GM18526 (cell line): ENCODE results near the gene HSD17B12.

Source experiments
- POLR2A ChIP-seq: IDR thresholded peaks from 3 replicates; pipeline ENCODE4 v1.6.1; 2011; ENCODE audit not compliant: insufficient read length; ENCODE audit errors: extremely low read depth

The HSD17B12 gene

DNA sequence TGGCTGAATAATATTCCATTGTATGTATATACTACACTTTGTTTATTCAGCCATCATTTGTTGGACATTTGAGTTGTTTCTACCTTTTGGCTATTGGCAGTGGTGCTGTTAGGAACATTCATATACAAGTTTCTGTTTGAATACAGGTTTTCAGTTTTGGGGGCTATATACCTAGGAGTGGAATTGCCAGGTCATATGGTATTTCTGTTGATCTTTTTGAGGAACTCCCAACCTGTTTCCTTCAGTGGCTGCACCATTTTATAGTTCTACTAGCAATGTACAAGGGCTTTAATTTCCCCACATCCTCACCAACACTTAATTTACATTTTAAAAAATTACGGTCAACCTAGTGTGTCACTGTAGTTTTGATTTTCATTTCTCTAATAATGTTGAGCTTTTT is 54.6 kb downstream of the HSD17B12 start:
- TF ChIP-seq POLR2A: no peak

- no peak for TF ChIP-seq POLR2A
These were observed 55.4 kb downstream of the HSD17B12 start for GRCh38 chr11:43735961-43736360.

GRCh38 chr11:43736502-43737200 is 56.1 kb downstream of the HSD17B12 start:
- TF ChIP-seq POLR2A: no peak

DNA sequence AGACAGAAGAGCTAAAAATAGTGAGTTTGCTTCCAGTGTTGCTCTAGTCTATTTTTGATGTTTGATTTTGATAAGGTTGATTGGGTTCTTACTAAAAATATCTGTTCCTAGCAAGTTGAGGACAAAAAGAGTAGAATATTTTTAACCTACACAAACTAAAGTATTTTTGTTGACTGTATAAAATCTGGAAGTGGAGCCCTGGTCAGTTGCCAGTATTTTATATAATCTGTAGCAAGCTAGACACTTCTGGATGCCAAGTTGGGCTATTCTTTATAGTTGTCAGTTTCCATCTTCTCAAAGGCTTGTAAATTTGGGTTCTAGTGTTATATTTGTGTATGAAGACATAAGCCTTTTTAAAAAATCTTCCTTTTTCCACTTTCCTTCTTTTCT is 56.7 kb downstream of the HSD17B12 start:
- no peak for TF ChIP-seq POLR2A

DNA sequence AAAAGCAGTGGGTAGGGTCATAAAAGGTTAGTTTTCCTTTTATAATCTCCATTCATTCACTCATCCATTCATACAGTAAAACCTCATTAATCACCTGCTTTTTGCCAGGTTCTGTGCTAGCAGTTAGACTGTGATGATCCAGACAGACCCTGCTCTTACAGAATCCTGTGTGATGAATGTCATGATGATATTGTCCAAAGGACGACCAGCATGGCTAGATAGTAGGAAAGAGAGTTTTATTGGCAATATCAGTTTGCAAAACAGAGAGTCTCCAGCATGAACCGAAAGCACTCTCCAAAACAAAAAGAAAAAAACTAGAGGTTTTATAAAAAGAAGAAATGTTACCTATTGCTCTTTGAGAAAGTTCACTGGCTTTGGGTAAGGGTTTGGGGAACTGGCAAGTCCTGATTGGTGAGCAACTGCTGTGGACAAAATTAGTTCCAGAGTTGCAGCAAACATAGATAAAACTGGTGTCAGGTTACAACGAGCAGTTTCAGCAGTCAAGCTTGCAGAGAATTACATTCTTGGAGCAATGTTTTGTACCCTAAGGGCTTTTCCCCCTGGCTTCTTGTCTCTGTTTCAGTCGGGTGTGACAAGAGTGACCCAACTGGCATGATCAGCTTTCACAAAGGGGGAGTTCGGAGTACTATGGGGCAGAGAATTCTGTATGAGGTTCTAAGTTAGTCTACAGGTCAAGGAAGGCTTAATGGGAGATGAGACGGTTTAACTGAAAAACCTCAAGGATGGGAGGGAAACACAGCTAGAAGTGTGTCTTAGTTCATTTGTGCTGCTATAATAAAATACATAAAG is 58.3 kb downstream of the HSD17B12 start:
- TF ChIP-seq POLR2A: no peak

GRCh38 chr11:43746670-43747069 is 66.1 kb downstream of the HSD17B12 start:
- TF ChIP-seq POLR2A: no peak

- no peak for TF ChIP-seq POLR2A
These were observed 66.7 kb downstream of the HSD17B12 start for GRCh38 chr11:43747130-43747802.

DNA sequence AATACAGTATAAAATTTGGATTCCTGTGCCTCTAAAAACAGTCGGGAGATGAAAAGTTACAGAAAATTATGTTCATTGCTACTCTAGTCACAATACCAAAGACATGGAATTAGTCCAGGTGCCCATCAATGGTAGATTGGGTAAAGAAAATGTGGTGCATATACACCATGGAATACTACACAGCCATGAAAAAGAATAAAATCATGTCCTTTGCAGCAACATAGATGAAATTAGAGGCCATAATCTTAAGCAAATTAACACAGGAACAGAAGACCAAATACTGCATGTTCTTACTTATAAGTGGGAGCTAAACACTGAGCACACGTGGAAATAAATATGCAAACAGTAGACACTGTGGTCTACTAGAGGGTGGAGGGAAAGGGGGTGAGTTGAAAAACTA is 67.6 kb downstream of the HSD17B12 start:
- TF ChIP-seq POLR2A: no peak

DNA sequence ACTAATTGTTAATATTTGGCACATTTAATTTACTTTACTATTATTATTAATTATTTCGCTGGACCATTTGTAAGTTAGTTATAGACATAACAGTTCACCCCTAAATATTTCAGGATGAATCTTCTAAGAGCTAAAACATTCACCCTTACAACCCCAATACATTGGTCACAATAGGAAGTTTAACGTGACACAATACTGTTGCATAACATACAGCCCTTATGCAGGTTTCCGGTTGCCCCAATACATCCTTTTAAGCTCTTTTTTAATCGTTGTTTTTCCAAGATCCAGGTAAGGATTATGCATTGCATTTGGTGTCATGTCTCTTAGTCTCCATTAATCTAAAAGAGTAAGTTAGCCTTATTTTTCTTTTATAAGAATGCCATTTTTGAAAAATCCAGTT is 71.2 kb downstream of the HSD17B12 start:
- TF ChIP-seq POLR2A: no peak

- no peak for TF ChIP-seq POLR2A
These were observed 76.0 kb downstream of the HSD17B12 start for GRCh38 chr11:43756575-43756974.

GRCh38 chr11:43758927-43759326 is 78.4 kb downstream of the HSD17B12 start:
- no peak for TF ChIP-seq POLR2A

- no peak for TF ChIP-seq POLR2A
These were observed 80.4 kb downstream of the HSD17B12 start for GRCh38 chr11:43760902-43761301.

GRCh38 chr11:43765194-43765593 is 84.7 kb downstream of the HSD17B12 start:
- no peak for TF ChIP-seq POLR2A

- no peak for TF ChIP-seq POLR2A
These were observed 89.6 kb downstream of the HSD17B12 start for GRCh38 chr11:43770173-43770572.

DNA sequence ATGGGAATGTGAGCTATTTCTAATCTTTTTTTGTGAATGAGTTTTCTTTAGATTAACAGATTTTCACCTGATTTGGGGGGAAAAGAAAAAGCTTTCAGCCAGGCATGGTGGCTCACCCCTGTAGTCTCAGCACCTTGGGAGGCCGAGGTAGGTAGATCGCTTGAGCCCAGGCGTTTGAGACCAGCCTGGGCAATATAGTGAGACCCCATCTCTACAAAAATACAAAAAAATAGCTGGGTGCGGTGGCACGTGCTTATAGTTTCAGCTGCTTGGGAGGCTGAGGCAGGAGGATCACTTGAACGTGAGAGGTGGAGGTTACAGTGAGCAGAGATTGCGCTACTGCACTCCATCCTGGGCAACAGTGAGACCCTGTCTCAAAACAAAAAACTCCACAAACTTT is 92.2 kb downstream of the HSD17B12 start:
- no peak for TF ChIP-seq POLR2A

GRCh38 chr11:43774786-43775185 is 94.2 kb downstream of the HSD17B12 start:
- no peak for TF ChIP-seq POLR2A
